Keratinocyte (primary cell): ENCODE results near the gene IL1RL1. TPM values are rescaled to one million over a fixed set of nuclear protein-coding genes. Genes with fewer than 3 reads are reported as not detected.

ENCODE experiments used
- DNase-seq: peaks from one replicate; pipeline ENCODE4 v3.0.0-alpha.2; 2011; ENCODE audit warnings: low read depth, missing footprints, low spot score
- FAIRE-seq: peaks from 2 replicates; lab custom pipeline; 2011; peaks lifted over from hg19 to GRCh38; lab: Jason Lieb, UNC
- H2AFZ ChIP-seq: 2 replicates; pipeline ENCODE4 v1.6.0; 2012; ENCODE audit warnings: low read length, control low read depth, inconsistent platforms; ENCODE audit not compliant: control insufficient read depth
- H3K27ac ChIP-seq: 2 replicates; pipeline ENCODE4 v1.5.1; 2011; ENCODE audit warnings: low read length; ENCODE audit not compliant: control insufficient read depth, insufficient read depth
- H3K27me3 ChIP-seq: 3 replicates; pipeline ENCODE4 v1.6.0; 2011; ENCODE audit warnings: low read length; ENCODE audit not compliant: control insufficient read depth, insufficient read depth; ENCODE audit errors: extremely low read depth
- H3K36me3 ChIP-seq, 2 experiments: 2 replicates in 1 of 2; 3 replicates in 1 of 2; pipeline ENCODE4 v1.5.1; 2011; ENCODE audit warnings: low read length in 2 of 2, mild to moderate bottlenecking in 1 of 2; ENCODE audit not compliant: control insufficient read depth in 2 of 2, insufficient read depth in 2 of 2; ENCODE audit errors: extremely low read depth in 1 of 2
- H3K4me1 ChIP-seq: 3 replicates; pipeline ENCODE4 v1.5.1; 2011; ENCODE audit warnings: low read length; ENCODE audit not compliant: control insufficient read depth, insufficient read depth; ENCODE audit errors: extremely low read depth
- H3K4me2 ChIP-seq: 3 replicates; pipeline ENCODE4 v1.6.0; 2011; ENCODE audit warnings: low read depth, low read length; ENCODE audit not compliant: control insufficient read depth, insufficient read depth; ENCODE audit errors: extremely low read depth
- H3K4me3 ChIP-seq, 3 experiments: fragments of 200-600 bp in 1 of 3; sonication (generic) in 1 of 3; 2 replicates in 2 of 3; 3 replicates in 1 of 3; pipeline ENCODE4 v1.5.1; 2011 to 2016; ENCODE audit warnings: low read length in 3 of 3, mild to moderate bottlenecking in 3 of 3, control low read depth in 2 of 3, inconsistent platforms in 1 of 3, low read depth in 1 of 3, mixed read lengths in 1 of 3, mixed run types in 1 of 3, moderate library complexity in 1 of 3; ENCODE audit not compliant: control insufficient read depth in 2 of 3, insufficient read depth in 2 of 3; ENCODE audit errors: extremely low read depth in 1 of 3
- H3K79me2 ChIP-seq: 2 replicates; pipeline ENCODE4 v1.6.0; 2012; ENCODE audit warnings: low read length; ENCODE audit not compliant: control insufficient read depth, insufficient read depth
- H3K9ac ChIP-seq: 3 replicates; pipeline ENCODE4 v1.6.0; 2011; ENCODE audit warnings: low read length; ENCODE audit not compliant: control insufficient read depth, insufficient read depth; ENCODE audit errors: extremely low read depth
- H3K9me1 ChIP-seq: 3 replicates; pipeline ENCODE4 v1.6.0; 2011; ENCODE audit warnings: low read length; ENCODE audit not compliant: control insufficient read depth, insufficient read depth; ENCODE audit errors: extremely low read depth
- H3K9me3 ChIP-seq: 2 replicates; pipeline ENCODE4 v1.5.1; 2012; ENCODE audit warnings: low read depth, low read length; ENCODE audit not compliant: control insufficient read depth
- H4K20me1 ChIP-seq: 3 replicates; pipeline ENCODE4 v1.6.0; 2011; ENCODE audit warnings: low read length; ENCODE audit not compliant: control insufficient read depth, insufficient read depth; ENCODE audit errors: extremely low read depth
- CTCF ChIP-seq, 3 experiments: IDR thresholded peaks in 1 of 3; conservative IDR thresholded peaks in 1 of 3; optimal IDR thresholded peaks in 1 of 3; 2 replicates in 2 of 3; 3 replicates in 1 of 3; pipeline versions ENCODE3 to v1.5.1; 2011; ENCODE audit warnings: low read length in 3 of 3, mild to moderate bottlenecking in 3 of 3, moderate library complexity in 2 of 3, control low read depth in 1 of 3, inconsistent platforms in 1 of 3; ENCODE audit not compliant: insufficient read depth in 2 of 3; ENCODE audit errors: extremely low read depth in 1 of 3
- EZH2 ChIP-seq: IDR thresholded peaks from one replicate; pipeline ENCODE4 v1.6.1; 2012; ENCODE audit warnings: inconsistent platforms, mild to moderate bottlenecking, low read length, moderate library complexity
- dilution Hi-C: fragments of 300-500 bp; cut with MboI; formaldehyde crosslinking; loops from one replicate; pipeline ENCODE4 v1.7.0; 2020; ENCODE audit warnings: low sequenced_read_pairs; ENCODE audit not compliant: extremely low pct_ligation_motif_present
- polyA plus RNA-seq, 5 experiments: library from polyadenylated mRNA; depleted of rRNA in 3 of 5; stranded (reverse) in 3 of 5; stranded (forward) in 1 of 5; unstranded in 1 of 5; fragments of >200 nt; gene quantifications; 1 replicate in 1 of 5; 2 replicates in 3 of 5; 3 replicates in 1 of 5; pipeline versions ENCODE4 v1.2.1 to v1.2.3, GENCODE V29; 2011 to 2012; ENCODE audit warnings: missing spikeins in 2 of 5, low read depth in 1 of 5, low replicate concordance in 1 of 5

The IL1RL1 gene
- polyA plus RNA-seq, 1 donor (not counting 4 experiments of a cell fraction or from before 2014, with no cell fraction given): 0.93 TPM

GRCh38 chr2:102397209-102397608 is 85.8 kb downstream of the IL1RL1 start:
- Histone ChIP-seq H3K9me3 (no peaks in the 10 kb centered on the region), H3K4me3 (no peak overlapping the region), H2AFZ (no peak overlapping the region), H3K79me2 (no peaks in the 10 kb centered on the region), H3K9ac (no peak overlapping the region), H3K27me3 (no peaks in the 10 kb centered on the region), H3K4me2 (no peak overlapping the region), H3K36me3 (no peaks in the 10 kb centered on the region), H4K20me1 (no peaks in the 10 kb centered on the region), H3K9me1 (no peaks in the 10 kb centered on the region), H3K27ac (no peak overlapping the region), H3K4me1 (no peaks in the 10 kb centered on the region)
- FAIRE-seq (no peak), DNase-seq (no peak)
- dilution Hi-C loops: no loop called here
- no peak for TF ChIP-seq EZH2
- no peak for TF ChIP-seq CTCF (optimal IDR thresholded peaks at IDR 0.05 in 1 of 3, IDR thresholded peaks at IDR 0.05 in 1 of 3, conservative IDR thresholded peaks at IDR 0.05 in 1 of 3; ENCODE audit: extremely low read depth in 1 of 3, insufficient read depth in 2 of 3, low read length in 3 of 3)

GRCh38 chr2:102399499-102400141 is 88.3 kb downstream of the IL1RL1 start:
- Histone ChIP-seq H3K4me1 (no peaks in the 10 kb centered on the region), H3K4me3 (no peak overlapping the region), H3K9ac (no peak overlapping the region), H3K9me1 (no peaks in the 10 kb centered on the region), H3K36me3 (no peaks in the 10 kb centered on the region), H2AFZ (no peak overlapping the region), H3K4me2 (no peak overlapping the region), H3K27ac (no peak overlapping the region), H3K79me2 (no peaks in the 10 kb centered on the region), H3K27me3 (no peaks in the 10 kb centered on the region), H4K20me1 (no peaks in the 10 kb centered on the region), H3K9me3 (no peaks in the 10 kb centered on the region)
- DNase-seq (no peak), FAIRE-seq (no peak)
- dilution Hi-C loops: no loop called here
- TF ChIP-seq CTCF (optimal IDR thresholded peaks at IDR 0.05 in 1 of 3, IDR thresholded peaks at IDR 0.05 in 1 of 3, conservative IDR thresholded peaks at IDR 0.05 in 1 of 3; ENCODE audit: extremely low read depth in 1 of 3, insufficient read depth in 2 of 3, low read length in 3 of 3): no peak
- TF ChIP-seq EZH2: no peak
